HG03280 (cell line): ENCODE results near the gene FAM174C.
"Not testable (repeated sequence)": the region's sequence is repeated elsewhere in the genome, so short reads cannot be mapped to it uniquely, and the experiment has no call there.

Experiments used
- ATAC-seq: cut with Tn5 transposase; IDR thresholded peaks from one replicate; pipeline ENCODE4 v1.9.1; 2021; ENCODE audit warnings: mild to moderate bottlenecking, moderate library complexity; ENCODE audit not compliant: unreplicated experiment

FAM174C gene

DNA sequence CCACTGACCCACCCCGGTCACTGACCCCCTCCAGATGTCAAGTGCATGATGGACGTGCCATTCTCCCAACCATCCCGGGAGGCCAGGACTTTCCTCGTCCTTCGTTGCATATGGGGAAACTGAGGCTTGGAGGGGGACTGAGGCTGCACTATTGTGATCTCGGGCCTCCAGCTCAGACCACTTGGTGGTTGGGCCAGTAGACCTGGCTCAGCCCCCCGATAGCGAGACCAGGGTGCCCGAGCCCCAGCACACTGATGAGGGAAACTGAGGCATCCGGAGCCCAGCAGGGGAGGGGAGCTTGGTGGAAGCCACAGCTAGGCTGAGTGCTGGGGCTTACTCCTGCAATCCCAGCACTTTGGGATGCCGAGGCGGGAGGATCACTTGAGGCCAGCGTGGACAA, 20.7 kb downstream of the FAM174C start:
- no peak for ATAC-seq

DNA sequence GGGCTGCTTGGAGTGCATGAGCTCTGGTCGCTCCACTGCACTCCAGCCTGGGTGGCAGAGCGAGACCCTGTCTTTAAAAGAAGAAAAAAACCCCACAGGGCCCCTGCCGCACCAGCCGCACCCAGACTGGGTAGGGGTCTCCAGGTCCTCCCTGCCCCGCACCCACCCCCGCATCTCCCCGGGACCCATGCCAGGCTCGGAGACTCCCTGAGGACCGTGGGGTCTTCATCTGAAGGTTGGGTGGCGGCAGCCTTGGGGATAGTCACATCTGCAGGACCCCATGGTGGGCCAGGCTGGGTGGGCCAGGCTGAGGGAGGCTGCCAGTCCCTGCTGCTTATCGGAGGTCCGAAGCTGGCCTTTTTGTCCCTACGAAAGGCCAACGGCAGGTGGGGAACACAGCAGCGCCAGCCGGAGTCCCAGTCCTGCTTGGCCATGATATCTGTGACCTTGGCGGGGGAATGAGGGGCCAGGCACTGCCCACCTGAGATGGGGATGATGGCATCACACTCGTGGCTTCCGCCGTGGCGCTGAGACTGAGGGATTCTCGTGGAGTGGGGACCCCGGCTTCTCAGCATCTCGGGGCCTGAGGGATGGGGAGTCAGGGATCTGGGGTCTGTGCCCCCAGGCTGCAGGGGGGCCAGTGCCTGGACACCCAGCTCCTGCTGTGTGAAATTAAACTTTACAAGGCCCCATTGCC, 21.4 kb downstream of the FAM174C start:
- ATAC-seq = no peak

DNA sequence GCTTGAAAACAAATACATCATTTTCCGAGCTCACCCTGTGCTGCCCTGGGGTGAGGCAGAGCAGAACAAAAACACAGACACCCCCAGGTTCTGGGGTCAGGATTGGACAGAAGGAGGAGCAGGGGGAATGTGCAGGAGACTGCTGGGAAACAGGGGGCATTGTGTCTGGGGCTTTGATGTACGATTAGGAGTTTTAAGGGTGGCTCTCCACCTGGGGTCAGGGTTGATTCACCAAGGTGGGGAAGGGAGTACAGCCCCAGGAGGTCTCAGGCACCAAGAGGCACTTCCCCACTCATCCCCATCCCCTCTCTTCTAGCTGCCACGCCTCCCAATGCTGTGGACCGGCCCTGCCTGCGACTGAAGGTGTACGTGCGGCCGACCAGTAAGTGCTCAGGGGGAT, 22.9 kb downstream of the FAM174C start:
- ATAC-seq = no peak

DNA sequence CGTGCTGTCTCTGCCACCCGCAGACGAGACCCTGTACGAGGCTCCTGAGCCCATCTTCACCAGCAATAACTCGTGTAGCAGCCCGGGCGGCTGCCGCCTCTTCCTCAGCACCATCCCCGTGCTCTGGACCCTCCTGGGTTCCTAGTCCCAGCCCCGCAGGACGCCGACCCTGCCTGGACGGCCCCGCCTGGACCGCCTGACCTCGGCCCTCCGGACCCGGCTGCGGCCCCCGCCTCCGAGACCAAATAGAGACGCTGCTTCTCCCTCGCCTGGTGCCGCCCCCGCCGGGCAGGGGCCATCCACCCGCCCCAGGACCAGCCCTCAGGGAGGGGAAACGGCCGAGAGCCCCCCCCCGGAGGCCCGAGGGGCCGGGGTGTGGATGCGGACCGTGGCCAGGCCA, 24.5 kb downstream of the FAM174C start:
- ATAC-seq = no peak

DNA sequence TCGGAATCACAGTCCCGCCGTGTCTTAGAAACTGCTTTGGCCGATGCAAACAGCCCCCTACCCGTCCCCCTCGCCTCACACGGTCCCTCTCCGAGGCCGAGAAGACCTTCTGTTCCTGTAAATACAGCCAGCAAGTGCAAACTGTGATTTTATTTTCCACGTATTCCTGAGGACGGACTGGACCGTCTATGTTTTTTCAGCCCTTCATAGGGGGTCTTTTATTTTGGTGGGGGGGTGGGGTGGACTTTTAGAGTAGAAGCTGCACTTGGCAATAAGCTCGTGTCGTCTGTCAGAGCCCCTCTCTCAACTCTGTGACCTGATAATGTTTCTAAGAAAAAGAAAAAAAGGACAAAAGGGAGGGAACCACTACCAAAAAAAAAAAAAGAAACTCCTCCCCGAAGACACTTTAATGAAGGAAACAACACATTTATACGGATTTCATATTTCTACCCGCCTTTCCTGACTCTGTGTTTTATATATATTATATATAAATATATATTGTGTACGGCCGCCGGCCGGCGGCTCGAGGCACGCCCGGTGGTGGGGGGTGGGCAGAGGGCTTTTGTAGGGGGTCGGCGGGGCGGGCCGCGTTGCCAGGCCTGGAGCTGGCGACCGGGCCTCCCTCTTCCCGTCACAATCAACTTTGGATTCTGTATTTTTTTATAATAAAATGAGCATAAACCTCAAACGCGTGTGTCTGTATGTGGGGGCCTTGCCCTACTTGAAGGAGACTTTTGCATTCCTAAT, 25.6 kb downstream of the FAM174C start:
- no peak for ATAC-seq

DNA sequence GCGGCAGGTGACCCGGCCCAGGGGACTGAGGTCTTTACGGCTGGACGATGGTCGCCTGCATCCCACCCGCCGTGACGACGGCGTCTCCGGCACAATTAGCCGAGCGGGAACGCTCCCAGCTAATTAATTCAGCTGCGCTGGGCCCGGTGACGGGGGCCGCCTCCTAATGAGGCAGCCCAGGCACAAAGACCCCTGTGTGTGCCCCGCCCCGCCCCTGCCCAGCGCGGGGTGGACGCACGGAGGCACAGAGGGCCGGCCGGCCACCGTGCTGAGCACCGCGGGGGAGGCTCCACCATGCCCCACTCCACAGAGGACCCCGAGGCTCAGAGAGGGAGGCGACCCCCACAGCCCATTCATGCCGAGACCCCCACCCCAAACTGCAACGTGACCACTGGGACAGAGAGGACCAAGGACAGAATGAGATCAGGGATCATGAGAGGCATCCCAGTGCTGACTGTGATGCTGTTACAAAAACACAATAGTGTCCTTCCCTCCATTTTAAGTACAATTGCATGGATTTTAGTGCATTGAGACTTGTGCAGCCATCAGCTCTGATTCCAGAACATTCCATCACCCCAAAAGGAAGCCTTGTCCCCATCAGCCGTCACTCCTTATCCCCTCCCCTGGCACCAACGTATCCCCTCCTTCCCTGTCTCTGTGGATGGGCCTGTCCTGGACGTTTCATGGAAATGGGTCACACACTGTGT, 27.4 kb downstream of the FAM174C start:
- ATAC-seq = no peak

DNA sequence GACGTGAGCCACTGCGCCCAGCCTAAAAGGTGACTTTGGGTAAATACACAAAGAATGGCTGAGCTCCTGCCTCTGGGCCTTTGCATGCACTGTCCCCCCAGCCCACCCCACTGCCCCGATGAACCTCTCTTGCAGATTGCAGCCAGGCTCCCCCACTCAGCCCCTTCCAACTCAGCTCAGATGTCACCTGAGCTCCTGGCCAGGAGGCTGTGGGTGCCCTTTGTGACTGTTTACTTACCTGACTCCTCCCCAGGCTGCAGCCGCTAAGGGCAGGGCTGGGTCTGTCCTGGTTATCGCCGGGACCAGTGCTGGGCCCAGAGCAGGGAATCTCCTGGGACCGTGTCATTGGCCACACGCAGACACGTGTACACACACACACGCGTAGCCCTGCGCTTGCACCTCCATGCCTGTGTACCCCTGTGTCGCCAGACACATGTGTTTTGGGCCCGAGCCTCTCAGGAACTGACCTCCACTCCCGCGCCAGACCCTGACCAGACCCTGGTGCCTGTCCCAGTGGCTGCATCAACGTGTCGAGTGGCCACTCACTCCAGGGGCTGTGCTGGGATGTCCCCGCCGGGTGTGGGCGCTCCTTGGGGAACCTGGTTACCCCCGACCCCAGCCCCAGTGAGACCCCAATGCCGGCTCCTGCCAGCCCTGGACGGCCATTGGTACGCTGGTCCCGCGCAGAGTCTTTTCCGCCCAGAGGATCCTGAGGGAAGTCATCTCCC, 29.0 kb downstream of the FAM174C start:
- ATAC-seq = no peak

DNA sequence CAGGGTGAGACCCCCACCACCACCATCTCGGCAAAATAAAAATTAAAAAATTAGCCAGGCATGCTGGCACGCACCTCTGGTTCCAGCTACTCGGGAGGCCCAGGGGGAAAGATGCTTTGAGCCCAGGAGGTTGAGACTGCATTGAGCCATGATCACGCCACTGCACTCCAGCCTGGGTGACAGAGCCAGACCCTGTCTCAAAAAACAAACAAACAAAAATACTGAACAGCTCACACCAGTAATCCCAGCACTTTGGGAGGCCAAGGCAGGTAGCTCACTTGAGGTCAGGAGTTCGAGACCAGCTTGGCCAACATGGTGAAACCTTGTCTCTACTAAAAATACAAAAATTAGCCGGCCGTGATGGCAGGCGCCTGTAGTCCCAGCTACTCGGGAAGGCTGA, 30.0 kb downstream of the FAM174C start:
- not testable (repeated sequence) for ATAC-seq

DNA sequence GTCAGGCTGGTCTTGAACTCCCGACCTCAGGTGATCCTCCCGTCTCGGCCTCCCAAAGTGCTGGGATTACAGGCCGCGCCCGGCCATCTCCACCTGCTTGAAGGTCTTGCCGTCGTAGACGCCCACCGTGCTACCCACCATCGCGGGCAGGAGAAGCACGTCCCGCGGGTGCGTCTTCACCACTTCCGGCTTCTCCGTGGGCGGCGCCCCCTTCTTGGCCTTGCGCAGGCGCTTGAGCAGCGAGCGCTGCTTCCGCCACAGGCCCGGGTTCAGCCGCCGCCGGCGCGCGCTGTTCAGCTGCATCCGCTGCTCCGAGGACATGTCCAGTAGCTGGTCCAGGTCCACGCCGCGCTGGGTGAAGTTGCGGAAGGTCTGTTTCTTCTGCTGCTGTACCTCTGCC, 32.0 kb downstream of the FAM174C start:
- ATAC-seq = no peak

DNA sequence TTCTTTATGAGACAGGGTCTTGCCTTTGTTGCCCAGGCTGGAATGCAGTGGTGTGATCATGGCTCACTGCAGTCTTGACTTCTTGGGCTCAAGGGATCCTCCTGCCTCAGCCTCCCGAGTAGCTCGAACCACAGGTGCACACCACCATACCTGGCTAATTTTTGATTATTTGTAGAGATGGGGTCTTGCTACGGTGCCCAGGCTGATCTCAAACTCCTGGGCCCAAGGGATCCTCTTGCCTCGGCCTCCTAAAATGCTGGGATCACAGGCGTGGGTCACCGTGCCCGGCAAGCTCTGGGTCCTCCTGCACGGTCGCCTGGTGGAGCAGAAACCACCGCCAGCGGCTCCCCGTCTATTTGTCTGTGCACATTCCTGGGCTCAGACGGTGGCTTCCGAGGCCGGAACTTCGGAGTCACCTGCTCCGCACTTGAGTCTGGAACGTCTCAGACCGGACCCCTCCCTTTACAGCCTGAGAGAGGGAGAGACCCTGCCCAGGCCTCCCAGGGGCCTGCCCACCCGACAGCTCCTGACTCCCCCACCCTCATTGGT, 32.5 kb downstream of the FAM174C start:
- no peak for ATAC-seq

DNA sequence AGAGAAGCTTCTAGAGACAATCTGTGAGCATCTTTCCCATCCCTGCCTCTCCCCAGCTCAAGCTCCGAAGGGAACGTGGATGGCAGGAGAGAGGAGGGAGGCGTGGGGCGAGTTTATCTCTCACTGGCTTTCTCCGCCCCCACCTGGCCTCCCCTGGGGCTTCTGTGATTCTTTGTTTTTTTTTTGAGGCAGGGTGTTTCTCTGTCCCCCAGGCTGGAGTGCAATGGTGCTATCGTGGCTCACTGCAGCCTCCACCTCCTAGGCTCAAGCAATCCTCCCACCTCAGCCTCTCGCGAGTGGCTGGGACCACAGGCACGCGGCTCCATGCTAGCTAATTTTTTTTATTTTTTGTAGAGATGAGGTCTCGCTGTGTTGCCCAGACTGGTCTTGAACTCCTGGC, 33.4 kb downstream of the FAM174C start:
- no peak for ATAC-seq

DNA sequence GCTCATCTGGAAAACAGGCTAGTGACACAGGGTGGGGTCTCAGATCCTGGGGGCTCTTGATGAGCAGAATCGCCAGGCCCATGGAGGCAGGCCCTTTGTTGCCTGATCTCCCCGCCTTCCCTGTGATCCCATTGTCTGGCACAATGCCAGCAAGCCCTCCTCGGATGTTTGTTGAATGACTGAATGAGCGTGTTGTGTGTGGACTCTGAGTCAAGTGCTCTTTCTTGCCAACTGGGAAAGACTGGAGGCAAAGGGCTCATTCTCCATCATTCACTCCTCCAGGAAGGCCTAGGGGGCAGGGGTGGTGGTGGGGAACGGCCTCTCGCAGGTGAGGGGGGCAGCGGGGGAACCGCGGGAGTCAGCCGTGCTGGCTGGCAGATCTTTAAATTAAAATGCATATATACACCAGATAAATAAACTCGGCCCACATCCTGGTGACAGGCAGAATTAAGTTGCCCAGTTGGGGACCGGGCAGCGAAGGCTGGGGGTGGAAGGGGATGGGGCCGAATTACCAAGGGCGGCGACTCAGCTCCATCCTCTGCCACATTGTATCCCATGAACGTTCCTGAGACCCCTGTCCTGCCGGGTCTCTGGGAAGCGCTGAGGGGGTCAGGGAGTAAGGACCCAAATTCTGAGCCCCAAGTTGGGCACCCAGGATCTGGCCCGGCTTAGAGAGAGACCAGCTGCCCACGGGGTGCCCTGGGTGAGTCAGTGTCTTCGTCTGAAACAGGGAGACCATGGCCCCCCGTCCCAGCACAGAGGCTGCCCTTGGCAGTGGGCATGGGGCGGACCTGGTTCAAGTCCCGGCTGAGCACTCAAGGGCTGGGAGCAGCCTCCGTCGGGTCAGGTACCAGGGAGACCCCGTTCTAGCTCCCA, 34.9 kb downstream of the FAM174C start:
- ATAC-seq = no peak

DNA sequence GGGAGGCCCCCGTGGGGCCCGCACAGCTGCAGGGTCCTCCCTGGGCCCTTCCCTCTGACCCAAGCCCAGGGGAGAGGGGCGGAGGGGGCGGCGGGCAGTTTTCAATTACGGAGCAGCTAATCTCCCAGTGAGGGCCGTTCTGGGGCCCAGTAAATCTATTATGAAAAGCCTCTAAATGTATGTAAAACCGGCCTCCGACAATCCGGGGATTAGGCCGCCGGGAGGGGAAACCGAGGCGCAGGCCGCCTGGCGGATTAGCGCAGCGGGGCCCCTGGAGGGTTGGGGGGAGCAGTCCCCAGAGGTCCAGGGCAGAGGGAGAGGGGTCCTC, 35.5 kb downstream of the FAM174C start:
- ATAC-seq = no peak

DNA sequence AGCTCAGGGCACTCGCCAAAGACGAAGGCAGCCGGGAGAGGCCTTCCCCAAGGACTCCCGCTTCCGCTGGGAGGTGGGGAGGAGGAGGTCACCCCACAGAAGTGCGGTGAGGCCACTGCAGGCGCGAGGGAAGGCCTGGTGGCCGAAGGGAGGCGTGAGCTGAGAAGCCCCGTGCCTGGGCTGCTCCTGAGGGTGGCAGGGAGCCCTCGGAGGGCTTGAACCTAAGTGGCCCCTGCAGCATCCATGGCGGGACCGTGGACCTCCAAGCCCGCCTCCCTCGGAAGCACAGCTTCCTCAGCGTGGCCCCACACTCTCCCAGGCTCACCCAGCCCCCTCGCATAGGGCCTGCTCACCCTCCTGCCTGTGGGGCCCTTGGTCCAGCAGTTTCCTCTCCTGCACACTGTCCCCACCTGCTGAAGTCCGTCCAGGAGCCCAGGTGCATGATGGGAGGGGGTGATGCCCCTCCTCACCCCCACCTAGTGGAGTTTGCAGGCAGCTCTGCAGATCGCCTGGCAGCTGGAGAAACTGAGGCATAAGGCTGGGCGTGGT, 36.3 kb downstream of the FAM174C start:
- no peak for ATAC-seq

DNA sequence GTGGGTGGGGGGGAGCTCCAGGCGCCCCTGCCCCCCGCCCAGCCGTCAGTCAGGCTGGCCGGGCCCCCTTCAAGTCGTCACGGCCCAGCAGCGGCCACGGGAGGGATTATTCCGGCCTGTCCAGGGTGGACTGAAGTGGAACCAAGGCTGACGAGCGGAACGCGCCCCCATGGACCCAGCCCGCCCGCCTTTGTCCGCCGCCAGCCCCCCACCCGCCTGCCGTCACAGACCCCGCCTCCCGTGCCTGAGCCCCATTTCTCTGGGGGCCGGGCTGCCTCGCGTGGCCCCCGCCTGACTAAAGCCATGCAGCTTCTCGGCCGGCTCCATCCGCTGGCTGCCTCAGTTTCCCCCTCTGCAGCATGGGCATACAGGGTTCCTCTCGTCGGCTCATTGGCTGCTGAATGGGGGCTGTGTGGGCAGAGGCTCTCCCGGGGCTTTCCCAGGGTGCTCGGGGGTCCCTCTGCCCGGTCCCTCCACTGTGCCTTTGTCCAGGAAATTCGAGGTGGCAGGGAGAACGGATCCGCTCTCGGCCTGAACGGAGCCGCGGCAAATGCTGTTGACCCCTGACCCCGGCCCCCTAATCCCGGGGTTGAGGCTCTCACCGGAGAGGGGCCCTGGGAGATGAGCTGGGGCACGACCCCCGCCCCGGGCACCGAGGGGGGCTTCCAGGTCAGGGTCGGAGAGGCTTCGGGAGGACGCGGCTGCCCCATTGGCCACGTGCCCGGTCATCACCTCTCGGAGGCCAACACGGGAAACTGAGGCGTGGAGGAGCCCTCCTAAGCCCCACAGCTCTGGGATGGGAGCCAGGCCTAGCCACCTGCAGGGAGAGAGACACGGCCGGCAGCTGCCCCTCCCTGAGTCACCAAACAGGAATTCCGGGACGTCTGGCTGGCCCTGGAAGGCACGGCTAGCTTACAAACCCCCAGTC, 37.7 kb downstream of the FAM174C start:
- ATAC-seq = no peak

DNA sequence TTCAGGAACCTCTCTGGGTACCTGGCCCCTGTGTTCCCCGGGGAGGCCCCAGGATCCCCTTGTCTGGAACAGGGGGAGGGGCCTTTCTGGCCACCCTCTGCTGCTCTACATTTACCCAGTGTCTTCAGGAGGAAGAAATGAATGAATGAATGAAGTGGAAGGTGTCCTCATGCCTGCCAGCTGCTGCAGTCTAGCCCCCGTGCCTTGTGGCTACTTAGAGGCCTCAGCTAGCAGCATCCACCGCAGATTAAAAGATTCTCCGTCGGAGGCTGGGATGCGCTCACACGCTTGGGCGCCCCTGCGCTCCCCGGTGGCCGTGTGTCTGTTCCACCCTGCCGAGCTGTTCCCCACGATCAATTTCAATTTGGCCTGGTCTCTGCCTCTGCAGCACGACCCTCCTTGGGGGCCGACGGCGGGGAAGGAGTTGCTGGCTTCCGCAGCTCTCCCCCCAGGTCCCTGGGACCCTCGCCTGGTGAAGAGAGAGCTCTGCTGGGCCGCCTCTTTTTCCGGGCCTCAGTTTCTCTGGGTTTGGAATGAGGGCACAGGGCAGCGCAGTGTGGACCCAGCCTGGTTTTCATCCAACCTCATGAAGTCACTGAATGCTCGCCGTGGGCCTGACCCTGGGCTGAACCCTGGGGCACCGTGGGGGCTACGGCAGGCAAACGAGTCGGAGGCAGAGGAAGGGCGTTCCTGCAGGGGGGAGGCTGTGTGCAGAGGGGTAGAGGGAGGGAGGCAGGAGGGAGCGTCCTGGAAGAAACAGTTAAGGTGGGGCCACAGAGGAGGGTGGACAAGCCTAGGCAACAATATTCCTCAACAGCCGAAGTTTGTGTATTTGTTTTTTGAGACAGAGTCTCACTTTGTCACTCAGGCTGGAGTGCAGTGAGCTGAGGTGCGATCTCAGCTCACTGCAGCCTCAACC, 38.6 kb downstream of the FAM174C start:
- ATAC-seq = no peak

DNA sequence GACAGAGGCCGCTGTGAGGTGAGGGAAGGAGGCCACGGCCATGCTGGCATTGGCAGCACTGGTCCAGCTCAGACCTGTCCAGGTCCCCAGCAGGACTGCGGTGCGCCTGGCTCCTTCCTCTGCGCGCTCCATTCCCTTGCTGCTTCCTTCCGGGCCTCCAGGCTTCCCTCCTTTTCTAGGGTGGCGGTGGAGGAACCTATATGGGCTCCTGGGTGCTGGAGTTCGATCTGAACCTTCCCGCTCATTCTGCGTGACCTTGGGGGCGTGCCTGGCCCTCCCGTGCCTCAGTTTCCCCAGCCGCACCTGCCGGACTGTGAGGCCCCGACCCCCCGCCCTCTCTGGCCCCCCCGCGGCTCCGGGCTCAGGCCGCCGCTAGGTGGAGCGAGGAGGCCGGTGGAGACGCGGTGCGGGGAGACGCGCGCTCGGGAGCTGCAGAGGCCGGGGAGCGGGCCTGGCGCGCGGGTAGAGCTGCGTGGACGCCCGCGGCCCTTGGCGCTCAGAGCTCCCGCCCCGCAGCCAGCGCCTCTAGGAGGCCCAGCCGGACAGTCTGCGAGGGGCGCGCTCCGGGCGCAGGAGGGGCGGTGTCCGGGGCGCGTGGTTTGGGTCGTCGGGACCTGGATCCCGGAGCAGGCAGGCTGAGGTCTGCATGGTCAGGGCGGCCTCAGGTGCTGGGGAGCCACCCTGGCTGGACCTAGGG, 40.3 kb downstream of the FAM174C start:
- no peak for ATAC-seq
